KG1 (cell line): Measurements from ENCODE around the gene PLIN4.
"Not testable (repeated sequence)": the region's sequence is repeated elsewhere in the genome, so short reads cannot be mapped to it uniquely, and the experiment has no call there.

Experiments used
- DNase-seq: peaks from one replicate; lab custom pipeline; 2025; lab: John Stamatoyannopoulos, UW

Gene PLIN4

DNA sequence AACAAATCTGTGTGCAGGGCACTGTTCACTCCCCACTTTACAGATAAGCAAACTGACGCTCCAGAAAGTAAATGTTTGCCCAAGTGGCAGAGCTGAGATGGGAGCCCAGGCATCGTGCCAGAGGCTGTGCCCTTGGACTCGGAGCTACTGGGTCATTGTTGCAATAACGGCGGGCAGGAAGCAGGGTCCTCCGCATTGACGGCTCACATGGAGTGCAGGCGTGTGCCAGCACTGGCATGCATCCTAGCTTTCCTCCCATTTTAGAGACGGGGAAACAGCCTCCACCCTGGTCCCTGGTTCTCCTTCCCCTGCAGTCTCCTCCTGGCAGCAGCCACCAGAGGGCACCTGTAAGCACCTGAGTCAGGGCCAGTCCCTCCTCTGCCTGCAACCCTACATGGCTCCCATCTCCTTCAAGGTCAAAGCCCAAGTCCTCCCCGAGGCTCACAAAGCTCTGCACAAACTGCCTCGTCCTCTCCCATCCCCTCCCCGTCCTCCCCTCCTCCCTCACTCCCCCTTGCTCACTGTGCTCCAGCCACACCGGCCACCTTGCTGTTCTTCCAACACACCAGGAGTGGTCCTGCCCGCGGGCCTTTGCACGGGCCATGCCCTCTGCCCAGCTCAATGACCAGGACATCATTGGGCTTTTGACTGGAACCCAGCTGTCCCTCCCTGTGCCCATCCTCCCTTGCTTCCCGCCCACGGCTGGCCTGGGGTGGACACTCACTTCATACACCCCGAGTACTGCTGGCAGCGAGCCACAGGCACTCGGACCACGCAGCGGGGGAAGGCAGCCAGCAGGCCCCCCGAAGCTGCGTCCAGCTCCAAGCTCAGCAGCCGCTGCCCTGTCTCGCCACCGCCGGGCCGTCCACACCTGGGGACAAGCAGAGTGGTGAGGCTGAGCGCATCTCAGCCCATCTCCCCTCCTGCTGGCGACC is 29.3 kb upstream of the PLIN4 start:
- no peak for DNase-seq

DNA sequence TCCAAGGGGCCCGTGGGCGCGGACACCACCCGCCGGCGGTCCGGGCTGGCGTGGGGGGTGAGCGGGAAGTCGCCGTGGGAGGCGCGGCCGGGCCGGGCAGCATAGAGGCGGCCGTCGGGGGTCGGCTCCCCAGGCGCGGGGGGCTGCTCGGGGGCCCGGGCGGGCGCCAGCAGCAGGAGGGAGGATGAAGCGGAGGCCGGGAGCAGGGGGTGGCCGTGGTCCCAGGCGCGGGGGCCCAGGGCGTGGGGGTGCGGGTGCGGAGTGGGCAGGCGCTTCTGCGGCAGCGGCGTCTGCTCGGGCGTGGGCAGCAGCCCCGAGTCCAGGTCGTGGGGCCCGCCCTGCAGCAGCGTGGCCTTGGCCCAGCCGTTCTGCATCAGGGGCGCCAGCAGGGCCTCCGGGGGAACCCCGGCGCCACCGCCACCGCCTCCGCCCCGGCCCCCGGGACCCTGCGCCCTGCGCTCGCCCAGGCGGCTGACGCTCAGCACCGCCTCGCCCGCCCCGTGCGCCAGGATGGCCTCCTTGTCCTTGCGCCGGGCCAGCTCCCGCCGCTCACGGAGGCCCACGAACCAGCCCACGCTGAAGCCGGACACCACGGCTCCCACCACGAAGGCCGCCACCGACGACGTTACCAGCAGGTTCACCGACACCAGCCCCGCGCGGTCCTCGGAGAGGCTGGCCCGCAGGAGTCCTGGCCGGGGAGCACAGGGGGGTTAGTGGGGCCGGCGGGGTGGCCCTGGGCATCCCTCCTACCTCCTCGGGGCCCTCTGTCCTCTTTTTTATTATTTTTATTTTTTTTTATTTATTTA is 25.8 kb upstream of the PLIN4 start:
- DNase-seq: no peak

DNA sequence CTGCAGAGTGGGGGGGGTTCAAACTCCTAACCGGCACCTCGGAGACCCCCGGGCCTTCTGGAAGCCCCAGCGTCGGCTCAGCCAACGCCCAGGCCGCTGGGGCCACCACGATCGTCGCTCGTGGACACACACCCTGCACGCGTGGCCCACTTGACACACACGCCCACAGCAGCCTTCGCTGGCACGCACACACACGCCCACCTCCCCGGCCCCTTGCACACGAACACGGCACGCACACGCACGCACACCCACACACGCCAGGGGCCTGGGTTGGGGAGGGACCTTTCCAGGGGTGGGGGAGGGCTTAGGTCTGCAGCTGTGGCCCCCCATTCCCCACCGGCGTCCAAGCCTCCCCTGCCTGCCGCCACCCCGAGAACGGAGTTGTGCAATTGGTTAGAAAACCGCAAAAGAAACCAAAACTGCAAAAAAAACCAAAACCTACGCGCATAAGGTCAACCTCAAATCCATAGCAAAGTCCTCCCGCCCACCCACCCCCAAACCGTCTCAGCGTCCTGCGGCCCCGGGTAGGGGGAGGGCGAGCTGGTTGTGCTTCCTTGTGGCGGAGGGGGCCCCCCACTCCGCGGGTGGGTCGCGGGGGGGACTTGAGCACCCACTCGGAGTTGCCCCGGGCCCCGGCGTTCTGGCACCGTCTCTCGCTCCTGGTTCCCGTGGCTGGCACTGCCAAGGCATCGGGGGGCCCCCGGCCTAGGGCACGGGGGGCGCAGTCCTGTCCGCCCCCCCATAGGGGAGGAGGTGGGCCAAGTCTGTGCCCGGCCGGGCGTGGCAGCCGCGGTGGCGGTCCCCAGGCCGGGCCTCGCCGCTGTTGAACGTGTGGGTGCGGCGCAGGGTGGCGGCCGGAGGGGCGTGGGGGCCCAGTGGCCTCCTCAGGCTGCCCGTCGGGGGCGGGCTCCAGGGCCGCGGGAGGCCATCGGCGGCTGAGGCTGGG is 24.9 kb upstream of the PLIN4 start:
- DNase-seq: no peak

DNA sequence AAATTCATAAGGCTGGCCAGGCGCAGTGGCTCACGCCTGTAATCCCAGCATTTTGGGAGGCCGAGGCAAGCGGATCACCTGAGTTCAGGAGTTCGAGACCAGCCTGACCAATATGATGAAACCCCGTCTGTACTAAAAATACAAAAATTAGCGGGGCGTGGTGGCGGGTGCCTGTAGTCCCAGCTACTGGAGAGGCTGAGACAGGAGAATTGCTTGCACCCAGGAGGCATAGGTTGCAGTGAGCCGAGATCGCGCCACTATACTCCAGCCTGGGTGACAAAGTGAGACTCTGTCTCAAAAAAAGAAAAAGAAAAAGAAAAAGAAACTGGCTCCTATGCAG is 23.5 kb upstream of the PLIN4 start:
- DNase-seq: not testable (repeated sequence)

DNA sequence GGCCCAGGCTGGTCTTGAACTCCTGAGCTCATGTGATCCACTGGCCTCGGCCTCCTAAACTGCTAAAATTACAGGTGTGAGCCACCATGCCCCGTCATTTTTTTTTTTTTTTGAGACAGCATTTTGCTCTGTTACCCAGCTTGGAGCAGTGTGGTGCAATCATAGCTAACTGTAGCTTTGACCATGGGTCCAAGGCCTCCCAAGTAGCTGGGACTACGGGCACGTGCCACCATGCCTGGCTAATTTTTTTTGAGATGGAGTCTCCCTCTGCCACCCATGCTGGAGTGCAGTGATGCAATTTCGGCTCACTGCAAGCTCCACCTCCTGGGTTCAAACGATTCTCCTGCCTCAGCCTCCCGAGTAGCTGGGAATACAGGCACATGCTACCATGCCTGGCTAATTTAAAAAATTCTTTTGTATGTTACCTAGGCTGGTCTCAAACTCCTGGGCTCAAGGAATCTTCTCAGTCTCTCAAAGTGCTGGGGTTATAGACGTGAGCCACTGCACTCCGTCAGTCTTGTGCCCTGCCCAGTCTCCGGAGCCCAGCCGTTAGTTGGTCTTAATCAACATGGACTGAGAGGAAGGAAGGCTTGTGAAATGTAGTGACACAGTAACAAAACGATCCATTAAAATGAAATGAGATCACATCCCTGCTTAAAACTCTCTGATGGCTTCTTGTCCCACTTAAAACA is 23.0 kb upstream of the PLIN4 start:
- DNase-seq: no peak

DNA sequence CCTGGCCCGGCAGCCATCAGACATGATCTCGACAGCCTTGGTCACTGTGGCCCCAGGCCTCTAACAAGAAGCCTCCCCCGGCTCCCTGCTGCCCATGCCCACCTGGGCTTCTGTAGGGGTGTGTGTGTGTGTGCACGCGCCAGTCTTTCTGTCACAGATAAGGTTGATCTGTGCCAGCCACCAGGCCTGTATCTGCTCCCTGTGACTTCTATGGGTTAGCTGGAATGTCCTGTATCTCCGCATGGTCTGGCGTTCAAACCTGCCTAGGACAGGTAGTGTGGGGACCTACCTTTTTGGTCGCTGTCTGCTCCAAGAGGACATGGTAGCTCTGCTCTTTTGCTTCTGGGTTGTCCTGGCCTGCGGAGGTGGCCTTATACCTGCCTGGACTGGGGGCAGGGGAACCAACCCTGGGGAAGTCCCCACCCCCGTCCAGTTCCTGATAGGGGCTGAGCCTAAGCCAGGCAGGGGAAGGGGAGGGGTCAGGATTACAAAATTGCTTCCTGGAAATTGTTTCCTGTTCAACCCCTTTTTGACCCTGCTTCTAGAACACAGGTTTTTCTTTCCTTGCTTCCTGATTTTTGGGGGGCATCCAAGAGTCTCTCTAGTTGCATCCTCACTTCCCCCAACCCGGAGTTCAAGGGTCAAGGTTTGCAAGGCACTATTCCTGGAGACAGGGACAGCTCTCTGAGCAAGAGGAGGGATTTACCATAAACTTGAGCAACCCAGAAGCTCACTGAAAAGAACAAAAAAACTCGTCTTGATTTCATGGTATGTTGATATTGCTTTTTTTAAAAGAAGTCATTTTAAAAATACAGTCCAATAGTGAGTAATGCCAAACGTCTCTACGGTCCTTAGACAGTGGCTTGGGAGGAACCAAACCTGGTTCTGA is 21.7 kb upstream of the PLIN4 start, which contains the start of gene LRG1:
Gene LRG1 (minus strand): TSS at position 344 of the 889 bp plus-strand sequence. CDS start 23 bp downstream, at position 321.
- DNase-seq: peak; percentile 35

DNA sequence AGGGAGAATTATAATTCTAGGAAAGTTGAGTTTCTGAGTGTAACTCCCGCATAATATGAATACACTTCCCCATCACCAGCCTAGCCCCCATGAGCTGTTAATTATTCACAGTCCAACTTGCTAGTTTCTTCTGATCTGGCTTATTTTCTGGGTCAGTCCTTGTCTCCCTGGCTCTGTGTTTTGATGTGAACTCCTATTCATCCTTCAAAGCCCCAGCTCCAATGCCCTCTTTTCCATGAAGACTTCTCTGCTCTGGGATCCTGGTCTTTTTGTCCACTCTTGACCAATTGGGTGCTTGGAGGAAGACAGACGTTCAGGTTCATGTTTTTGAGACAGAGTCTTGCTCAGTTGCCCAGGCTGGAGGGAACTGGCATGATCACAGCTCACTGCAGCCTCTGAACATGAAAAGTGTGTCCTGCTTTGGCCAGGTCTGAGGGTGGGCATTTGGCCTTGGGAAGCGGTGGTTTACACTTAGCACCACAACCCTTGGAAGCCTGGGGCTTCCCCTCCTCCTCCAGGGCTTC is 20.9 kb upstream of the PLIN4 start:
- DNase-seq: no peak

DNA sequence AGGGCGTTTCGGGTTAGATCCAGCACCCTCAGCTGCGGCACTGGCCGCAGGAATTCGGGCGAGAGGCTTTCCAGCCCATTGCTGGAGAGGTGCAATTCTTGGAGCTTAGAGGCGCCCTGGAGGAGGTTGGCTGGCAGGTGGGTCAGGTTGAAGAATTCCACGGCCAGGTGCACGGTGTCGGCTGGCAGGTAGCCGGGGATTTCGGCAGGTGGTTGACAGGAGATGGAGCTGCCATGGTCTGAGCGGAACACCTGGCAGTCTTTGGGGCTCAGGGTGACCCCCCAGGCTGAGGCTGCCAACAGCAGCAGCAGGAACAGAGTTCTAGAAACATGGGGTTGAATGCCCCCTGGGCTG is 20.3 kb upstream of the PLIN4 start:
- no peak for DNase-seq

DNA sequence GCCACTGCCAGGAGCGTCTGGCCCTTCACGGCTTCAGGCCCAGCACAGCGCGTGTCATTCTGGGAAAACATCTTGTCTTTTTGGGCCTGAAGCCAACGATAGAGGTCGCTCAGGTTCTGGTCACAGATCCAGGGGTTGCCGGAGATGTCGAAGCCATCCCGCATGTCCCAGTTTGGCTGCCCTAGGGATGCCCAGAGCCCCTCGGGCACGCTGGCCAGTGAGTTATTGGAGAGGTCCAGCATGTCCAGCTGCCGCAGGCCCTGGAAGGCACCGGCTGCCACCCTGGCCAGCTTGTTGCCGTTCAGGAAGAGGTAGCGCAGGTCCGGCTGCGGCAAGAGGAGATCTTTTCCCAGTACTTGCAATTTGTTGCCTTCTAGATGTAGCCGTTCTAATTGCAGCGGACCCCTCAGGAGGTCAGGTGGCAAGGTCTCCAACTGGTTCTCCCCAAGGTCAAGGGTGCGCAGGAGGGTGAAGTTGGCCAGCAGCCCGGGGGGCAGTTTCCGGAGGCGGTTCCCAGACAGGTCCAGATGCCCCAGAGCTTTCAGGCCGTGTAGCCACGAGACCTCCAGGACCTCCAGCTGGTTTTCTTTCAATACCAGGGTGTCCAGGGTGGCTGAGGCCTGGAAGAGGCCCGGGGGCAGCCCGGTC is 19.8 kb upstream of the PLIN4 start:
- DNase-seq: no peak

DNA sequence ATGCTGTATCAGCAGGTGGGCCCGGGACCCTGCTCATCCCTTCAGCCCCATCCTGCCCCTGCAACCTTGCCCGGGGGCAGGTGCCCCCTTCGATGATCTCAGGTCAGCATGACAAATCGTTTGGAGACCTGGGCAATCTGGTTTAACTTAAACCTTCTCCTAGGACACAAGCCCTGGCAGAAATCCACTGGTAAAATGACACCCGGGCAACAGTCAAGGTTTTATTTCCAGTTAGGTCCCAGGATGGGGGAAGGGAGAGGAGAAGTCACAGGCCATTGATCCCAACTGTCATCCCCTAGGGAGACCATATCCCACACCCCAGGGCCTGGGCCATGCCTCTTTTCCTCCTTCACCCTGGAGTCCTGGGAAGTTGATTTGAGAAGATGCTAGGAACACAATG is 18.5 kb upstream of the PLIN4 start:
- no peak for DNase-seq

DNA sequence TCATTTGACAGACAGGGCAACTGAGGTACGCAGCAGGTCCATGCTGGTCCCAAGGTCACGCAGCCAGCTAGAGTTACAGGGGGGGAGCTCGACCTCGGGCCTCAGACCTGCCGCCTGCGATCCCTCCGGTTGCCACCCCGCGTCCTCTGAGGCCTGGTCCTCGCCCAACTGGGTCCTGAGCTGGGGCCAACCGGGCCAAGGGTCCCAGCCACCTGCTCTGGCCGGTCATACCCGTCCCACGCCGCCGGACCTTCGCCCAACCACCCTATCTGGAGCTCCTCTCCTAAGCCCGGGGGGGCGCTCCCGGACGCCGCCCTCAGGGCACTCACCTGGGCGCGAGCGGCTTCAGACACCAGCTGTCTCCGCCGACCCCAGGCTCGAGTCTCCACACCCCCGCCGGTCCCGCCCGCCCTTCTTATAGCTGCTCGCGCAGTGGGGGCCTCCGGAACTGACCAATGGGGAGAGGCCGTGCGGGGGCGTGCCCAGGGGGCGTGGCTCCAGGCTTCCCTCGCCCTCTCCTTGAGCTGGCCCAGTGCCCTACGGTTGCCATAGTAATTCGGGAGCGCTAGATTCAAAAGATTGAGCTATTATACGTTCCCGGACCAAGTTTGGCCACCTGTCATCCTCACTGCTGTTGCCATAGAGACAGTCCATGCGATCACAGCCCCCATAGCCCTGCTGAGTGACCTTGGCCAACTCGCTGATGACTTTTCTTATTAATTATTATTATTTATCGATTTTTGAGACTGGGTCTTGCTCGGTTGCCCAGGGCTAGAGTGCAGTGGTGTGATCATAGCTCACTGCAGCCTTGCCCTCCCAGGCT is 16.8 kb upstream of the PLIN4 start, which contains the start of gene PLIN5:
Gene PLIN5 (minus strand): TSS at position 389 of the 823 bp plus-strand sequence. CDS start 1,150 bp downstream, outside the sequence.
- DNase-seq: no peak

DNA sequence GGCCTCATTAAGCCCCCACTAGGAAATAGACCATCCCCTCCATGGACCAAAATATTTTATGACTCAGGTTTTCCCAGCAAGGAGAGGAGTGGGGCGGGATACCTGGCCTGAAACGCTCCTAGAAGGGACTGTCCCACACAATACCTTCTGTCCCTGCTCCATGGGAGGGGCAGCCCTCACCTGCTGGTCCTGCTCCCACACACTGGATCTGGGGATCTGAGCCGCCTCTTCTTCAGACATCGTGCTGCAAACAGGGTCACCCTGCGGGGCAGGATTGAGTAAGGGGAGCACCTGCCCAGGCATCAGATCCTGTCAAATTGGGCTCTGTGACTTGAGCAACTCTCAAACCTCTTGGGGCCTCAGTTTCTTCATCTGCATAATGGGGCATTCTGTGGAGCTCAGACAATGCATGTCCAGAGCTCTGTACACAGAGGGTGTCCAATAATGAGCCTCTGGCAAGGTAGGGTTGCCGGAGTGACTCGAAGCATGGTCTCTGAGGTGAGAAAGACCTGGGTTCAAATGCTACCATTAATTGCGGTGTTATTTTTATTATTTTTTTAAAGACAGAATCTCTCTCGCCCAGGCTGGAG is 15.6 kb upstream of the PLIN4 start:
- no peak for DNase-seq

DNA sequence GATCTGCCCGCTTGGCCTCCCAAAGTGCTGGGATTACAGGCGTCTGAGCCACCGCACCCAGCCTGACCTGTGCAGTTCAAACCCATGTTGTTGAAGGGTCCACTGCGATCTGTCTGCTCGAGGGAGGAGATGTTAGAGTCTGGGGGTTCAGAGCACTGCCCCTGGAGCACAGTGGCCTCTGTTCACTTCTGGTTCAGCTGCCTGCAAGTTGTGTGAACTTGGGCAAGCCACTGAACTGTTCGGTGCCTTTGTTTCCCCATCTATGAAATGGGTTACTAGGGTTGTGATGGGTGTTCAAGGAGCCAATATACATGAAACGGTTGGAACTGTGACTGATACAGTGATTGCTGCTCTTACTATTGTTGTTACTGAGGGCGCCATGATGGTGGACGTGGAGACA is 15.0 kb upstream of the PLIN4 start:
- no peak for DNase-seq

DNA sequence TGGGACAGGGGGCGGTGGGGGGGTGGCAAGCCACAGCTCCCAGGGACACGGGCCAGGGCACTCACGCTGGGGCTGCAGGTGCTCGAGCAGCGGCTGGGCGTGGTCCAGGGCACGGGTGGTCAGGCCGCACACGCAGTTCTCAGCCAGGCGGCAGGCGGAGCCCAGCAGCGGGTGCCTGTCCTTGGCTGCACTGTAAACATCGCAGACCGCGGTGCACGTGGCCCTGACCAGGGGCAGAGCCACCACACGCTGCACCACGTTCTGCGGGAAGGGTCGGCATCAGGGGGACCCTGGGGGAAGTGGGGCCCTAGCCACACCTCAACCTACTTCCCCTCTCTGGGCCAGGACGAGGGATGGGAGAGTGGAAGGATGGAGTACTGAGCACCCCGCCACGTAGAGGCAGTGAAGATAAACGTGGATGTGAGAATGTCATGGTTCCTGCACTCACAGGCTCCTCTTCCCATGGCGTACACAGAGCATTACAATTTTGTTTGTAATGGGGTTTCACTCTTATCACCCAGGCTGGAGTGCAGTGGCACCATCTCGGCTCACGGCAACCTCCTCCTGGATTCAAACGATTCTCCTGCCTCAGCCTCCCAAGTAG is 13.4 kb upstream of the PLIN4 start:
- DNase-seq: no peak

DNA sequence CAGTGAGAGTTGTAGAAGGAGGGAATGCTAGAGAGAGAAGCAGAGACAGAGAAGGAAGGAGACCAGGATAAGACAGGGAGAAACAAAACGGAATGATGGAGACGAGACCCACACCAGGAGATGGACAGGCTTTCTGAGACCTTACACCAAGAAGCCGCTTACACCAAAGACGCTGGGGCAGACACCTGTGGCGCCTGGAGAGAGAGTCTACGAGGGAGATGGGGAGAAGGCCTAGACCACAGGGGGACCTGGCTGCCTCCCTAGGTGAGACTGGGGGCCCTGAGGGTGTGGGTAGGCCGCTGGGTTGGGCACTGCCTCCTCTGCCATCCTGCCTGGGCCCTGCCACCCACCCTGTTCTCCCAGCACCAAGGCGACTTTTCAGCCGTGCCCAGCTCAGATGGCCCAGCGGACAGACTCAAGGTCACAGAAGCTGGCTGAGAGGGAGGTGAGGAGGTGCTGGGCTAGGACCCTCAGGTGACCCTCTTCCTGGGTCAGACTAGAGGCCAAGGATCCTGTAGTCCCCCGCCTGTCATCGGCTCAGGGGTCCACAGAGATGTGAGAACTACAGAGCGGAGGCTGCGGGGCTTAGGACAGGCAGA is 11.7 kb upstream of the PLIN4 start:
- no peak for DNase-seq

DNA sequence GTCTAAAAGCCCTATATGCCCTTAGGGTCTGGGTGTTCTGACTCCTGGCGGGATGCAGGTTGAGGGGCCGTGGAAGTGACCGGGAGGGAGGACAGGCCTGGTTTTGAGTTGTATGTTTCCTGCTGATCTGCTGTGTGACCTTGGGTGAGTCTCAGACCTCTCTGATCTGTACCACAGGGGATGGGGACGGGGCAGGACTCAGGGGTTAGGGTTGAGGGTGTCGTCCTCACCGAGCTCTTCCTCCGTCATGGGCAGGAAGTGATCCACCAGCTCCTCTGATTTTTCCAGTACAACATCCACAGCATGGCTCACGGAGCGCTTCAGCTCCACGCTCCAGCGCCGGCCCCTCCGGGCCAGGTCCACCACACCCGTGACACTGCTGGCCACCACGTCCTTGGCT is 10.6 kb upstream of the PLIN4 start:
- DNase-seq: no peak

DNA sequence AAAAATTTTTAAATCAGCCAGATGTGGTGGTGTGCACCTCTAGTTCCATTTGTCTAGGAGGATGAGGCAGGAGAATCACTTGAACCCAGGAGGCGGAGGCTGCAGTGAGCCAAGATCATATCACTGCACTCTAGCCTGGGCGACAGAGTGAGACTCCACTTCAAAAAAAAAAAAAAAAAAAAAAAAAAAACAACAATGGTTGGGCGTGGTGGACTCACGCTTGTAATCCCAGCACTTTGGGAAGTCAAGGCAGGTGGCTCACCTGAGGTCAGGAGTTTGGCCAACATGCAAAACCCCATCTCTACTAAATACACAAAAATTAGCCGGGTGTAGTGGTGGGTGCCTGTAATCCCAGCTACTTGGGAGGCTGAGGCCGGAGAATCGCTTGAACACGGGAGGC is 9.1 kb upstream of the PLIN4 start:
- DNase-seq: not testable (repeated sequence)
